Hepatocyte (in vitro differentiated cells): ENCODE results near the gene MEGF10.

Source experiments
- EZH2 ChIP-seq: fragments of 200-600 bp; sonication (generic); IDR thresholded peaks from 2 replicates; pipeline ENCODE4 v1.6.1; 2016; ENCODE audit warnings: antibody characterized with exemption, mild to moderate bottlenecking, borderline replicate concordance
- EZH2phosphoT487 ChIP-seq: fragments of 200-600 bp; sonication (generic); IDR thresholded peaks from one replicate; pipeline ENCODE4 v1.6.1; 2018; ENCODE audit warnings: antibody characterized with exemption, mild to moderate bottlenecking, low read depth, moderate library complexity; ENCODE audit not compliant: unreplicated experiment, severe bottlenecking
- TF ChIP-seq, protein P1 (sequence below): fragments of 200-600 bp; sonication (generic); IDR thresholded peaks from 2 replicates; pipeline ENCODE4 v1.5.1; 2016; ENCODE audit warnings: antibody characterized with exemption, mild to moderate bottlenecking; ENCODE audit not compliant: poor library complexity

DNA sequence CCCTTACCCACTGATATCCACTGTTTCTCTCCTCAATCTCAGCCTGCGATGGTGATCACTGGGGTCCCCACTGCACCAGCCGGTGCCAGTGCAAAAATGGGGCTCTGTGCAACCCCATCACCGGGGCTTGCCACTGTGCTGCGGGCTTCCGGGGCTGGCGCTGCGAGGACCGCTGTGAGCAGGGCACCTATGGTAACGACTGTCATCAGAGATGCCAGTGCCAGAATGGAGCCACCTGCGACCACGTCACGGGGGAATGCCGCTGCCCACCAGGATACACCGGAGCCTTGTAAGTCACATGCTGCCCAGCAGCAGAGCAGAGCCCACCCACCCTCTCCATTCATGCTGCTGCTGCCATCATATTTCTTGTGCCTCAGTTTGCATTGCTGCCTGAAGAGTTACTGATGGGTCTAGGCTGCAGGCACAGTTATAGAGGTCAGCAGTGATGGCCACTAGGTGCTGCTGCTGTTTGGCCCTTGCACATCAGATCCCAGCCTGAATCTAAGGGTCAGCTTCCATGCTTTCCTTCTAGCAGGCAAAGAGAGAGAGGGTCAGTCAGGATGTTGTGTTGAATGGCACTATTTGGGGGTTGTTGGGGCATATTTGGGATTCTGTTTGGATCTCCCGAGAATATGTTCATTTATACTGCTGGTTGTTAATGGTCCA is 106.0 kb downstream of the MEGF10 start:
- TF ChIP-seq, protein P1, sequence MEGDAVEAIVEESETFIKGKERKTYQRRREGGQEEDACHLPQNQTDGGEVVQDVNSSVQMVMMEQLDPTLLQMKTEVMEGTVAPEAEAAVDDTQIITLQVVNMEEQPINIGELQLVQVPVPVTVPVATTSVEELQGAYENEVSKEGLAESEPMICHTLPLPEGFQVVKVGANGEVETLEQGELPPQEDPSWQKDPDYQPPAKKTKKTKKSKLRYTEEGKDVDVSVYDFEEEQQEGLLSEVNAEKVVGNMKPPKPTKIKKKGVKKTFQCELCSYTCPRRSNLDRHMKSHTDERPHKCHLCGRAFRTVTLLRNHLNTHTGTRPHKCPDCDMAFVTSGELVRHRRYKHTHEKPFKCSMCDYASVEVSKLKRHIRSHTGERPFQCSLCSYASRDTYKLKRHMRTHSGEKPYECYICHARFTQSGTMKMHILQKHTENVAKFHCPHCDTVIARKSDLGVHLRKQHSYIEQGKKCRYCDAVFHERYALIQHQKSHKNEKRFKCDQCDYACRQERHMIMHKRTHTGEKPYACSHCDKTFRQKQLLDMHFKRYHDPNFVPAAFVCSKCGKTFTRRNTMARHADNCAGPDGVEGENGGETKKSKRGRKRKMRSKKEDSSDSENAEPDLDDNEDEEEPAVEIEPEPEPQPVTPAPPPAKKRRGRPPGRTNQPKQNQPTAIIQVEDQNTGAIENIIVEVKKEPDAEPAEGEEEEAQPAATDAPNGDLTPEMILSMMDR = no peak
- TF ChIP-seq EZH2 = no peak
- no peak for TF ChIP-seq EZH2phosphoT487
